SK-N-SH treated with all-trans-retinoic acid at 6 μM for 48 hours (cell line): ENCODE results near the gene MYO3B.

Experiments used
- ATAC-seq: fragments of 200-7000 bp; cut with Tn5 transposase; 3 replicates; pipeline ENCODE4 v1.9.1; 2020; ENCODE audit warnings: mild to moderate bottlenecking, moderate library complexity
- ARNTL ChIP-seq: fragments of 450-650 bp; formaldehyde crosslinking; IDR thresholded peaks from 2 replicates; pipeline ENCODE4 v1.5.0; 2020; ENCODE audit warnings: low read depth, mild to moderate bottlenecking, moderate library complexity, borderline replicate concordance
- BACH2 ChIP-seq: fragments of 250-450 bp; sonication (Bioruptor Pico); IDR thresholded peaks from 2 replicates; pipeline ENCODE4 v1.9.0; 2021; ENCODE audit warnings: mild to moderate bottlenecking, borderline replicate concordance
- CREB5 ChIP-seq: fragments of 250-450 bp; sonication (Bioruptor Pico); IDR thresholded peaks from 2 replicates; pipeline ENCODE4 v1.5.1; 2020; ENCODE audit warnings: low read depth, mild to moderate bottlenecking, moderate library complexity
- CSDC2 ChIP-seq: fragments of 250-450 bp; sonication (Bioruptor Pico); IDR thresholded peaks from 2 replicates; pipeline ENCODE4 v1.5.0; 2020; ENCODE audit warnings: mild to moderate bottlenecking, moderate library complexity
- CSRNP3 ChIP-seq: fragments of 250-450 bp; sonication (Bioruptor Pico); IDR thresholded peaks from 2 replicates; pipeline ENCODE4 v1.5.1; 2021; ENCODE audit warnings: mild to moderate bottlenecking, moderate library complexity
- ESRRG ChIP-seq: fragments of 250-450 bp; sonication (Bioruptor Pico); IDR thresholded peaks from 2 replicates; pipeline ENCODE4 v1.6.1; 2021; ENCODE audit warnings: mild to moderate bottlenecking
- GLIS3 ChIP-seq: fragments of 250-450 bp; sonication (Bioruptor Pico); IDR thresholded peaks from 2 replicates; pipeline ENCODE4 v1.5.0; 2020; ENCODE audit warnings: mild to moderate bottlenecking, moderate library complexity
- ISL1 ChIP-seq: fragments of 250-450 bp; sonication (Bioruptor Pico); IDR thresholded peaks from 2 replicates; pipeline ENCODE4 v2.1.2; 2022; ENCODE audit warnings: mild to moderate bottlenecking, moderate library complexity
- OSR1 ChIP-seq: fragments of 250-450 bp; sonication (Bioruptor Pico); IDR thresholded peaks from 2 replicates; pipeline ENCODE4 v1.8.0; 2022; ENCODE audit warnings: moderate library complexity, mild to moderate bottlenecking, inconsistent platforms
- PATZ1 ChIP-seq: fragments of 250-450 bp; sonication (Bioruptor Pico); IDR thresholded peaks from 2 replicates; pipeline ENCODE4 v1.8.0; 2020; ENCODE audit warnings: mild to moderate bottlenecking, moderate library complexity, borderline replicate concordance
- POU6F1 ChIP-seq: fragments of 250-450 bp; sonication (Bioruptor Pico); IDR thresholded peaks from 2 replicates; pipeline ENCODE4 v1.8.0; 2021; ENCODE audit warnings: low read depth, mild to moderate bottlenecking, moderate library complexity, borderline replicate concordance
- PPARA ChIP-seq: fragments of 250-450 bp; sonication (Bioruptor Pico); IDR thresholded peaks from 2 replicates; pipeline ENCODE4 v1.5.0; 2020; ENCODE audit warnings: mild to moderate bottlenecking, borderline replicate concordance
- SNAI2 ChIP-seq: fragments of 250-450 bp; sonication (Bioruptor Pico); IDR thresholded peaks from 2 replicates; pipeline ENCODE4 v1.5.0; 2020; ENCODE audit warnings: mild to moderate bottlenecking, moderate library complexity
- TCF4 ChIP-seq: fragments of 250-450 bp; sonication (Bioruptor Pico); IDR thresholded peaks from 2 replicates; pipeline ENCODE4 v1.8.0; 2021; ENCODE audit warnings: mild to moderate bottlenecking, moderate library complexity, borderline replicate concordance
- TOX ChIP-seq: fragments of 250-450 bp; sonication (Bioruptor Pico); IDR thresholded peaks from 2 replicates; pipeline ENCODE4 v1.8.0; 2021; ENCODE audit warnings: mild to moderate bottlenecking, moderate library complexity, borderline replicate concordance
- TSHZ2 ChIP-seq: fragments of 250-450 bp; sonication (Bioruptor Pico); IDR thresholded peaks from 2 replicates; pipeline ENCODE4 v1.5.0; 2020; ENCODE audit warnings: mild to moderate bottlenecking, moderate library complexity
- ZC3H10 ChIP-seq: fragments of 250-450 bp; sonication (Bioruptor Pico); IDR thresholded peaks from 2 replicates; pipeline ENCODE4 v1.5.1; 2021; ENCODE audit warnings: mild to moderate bottlenecking, moderate library complexity
- ZFP3 ChIP-seq: fragments of 250-450 bp; sonication (Bioruptor Pico); IDR thresholded peaks from 2 replicates; pipeline ENCODE4 v1.5.0; 2020; ENCODE audit warnings: mild to moderate bottlenecking, moderate library complexity
- ZFP30 ChIP-seq: fragments of 450-650 bp; formaldehyde crosslinking; IDR thresholded peaks from 2 replicates; pipeline ENCODE4 v1.5.0; 2022; ENCODE audit warnings: mild to moderate bottlenecking, moderate library complexity
- ZNF565 ChIP-seq: fragments of 450-650 bp; formaldehyde crosslinking; conservative IDR thresholded peaks from 2 replicates; pipeline ENCODE4 v1.5.0; 2020; ENCODE audit warnings: low read depth, mild to moderate bottlenecking, moderate library complexity
- ZNF70 ChIP-seq: fragments of 450-650 bp; formaldehyde crosslinking; IDR thresholded peaks from 2 replicates; pipeline ENCODE4 v1.5.0; 2020; ENCODE audit warnings: mild to moderate bottlenecking, moderate library complexity
- ZNF8 ChIP-seq: fragments of 450-650 bp; formaldehyde crosslinking; IDR thresholded peaks from 2 replicates; pipeline ENCODE4 v1.5.0; 2020; ENCODE audit warnings: mild to moderate bottlenecking, moderate library complexity

Gene MYO3B

GRCh38 chr2:170485254-170486026 lies 307.5 kb downstream of the MYO3B start:
- no peak for TF ChIP-seq PATZ1 (CRISPR knock-in tag)
- TF ChIP-seq CREB5 (CRISPR knock-in tag) = no peak
- TF ChIP-seq BACH2 (CRISPR knock-in tag) = no peak
- TF ChIP-seq TSHZ2 = no peak
- TF ChIP-seq CSRNP3 (CRISPR knock-in tag) = no peak
- TF ChIP-seq OSR1 (CRISPR knock-in tag) = no peak
- TF ChIP-seq ISL1 (CRISPR knock-in tag) = no peak
- no peak for TF ChIP-seq ZC3H10 (CRISPR knock-in tag)
- no peak for TF ChIP-seq ZNF8 (CRISPR knock-in tag)
- TF ChIP-seq PPARA (CRISPR knock-in tag) = no peak
- TF ChIP-seq POU6F1 (CRISPR knock-in tag) = no peak
- no peak for TF ChIP-seq ESRRG (CRISPR knock-in tag)
- TF ChIP-seq TCF4 (CRISPR knock-in tag) = no peak
- TF ChIP-seq ZNF565 (CRISPR knock-in tag) = no peak
- no peak for TF ChIP-seq ZNF70 (CRISPR knock-in tag)
- TF ChIP-seq ZFP30 (CRISPR knock-in tag) = no peak
- TF ChIP-seq GLIS3 (CRISPR knock-in tag) = no peak
- TF ChIP-seq ARNTL = no peak
- TF ChIP-seq ZFP3 (CRISPR knock-in tag) = no peak
- no peak for TF ChIP-seq TOX (CRISPR knock-in tag)
- ATAC-seq = no peak

- no peak for ATAC-seq
- TF ChIP-seq CSRNP3 (CRISPR knock-in tag) (no peak), TCF4 (CRISPR knock-in tag) (no peak), ZNF8 (CRISPR knock-in tag) (no peak), ZNF70 (CRISPR knock-in tag) (no peak), PATZ1 (CRISPR knock-in tag) (no peak), OSR1 (CRISPR knock-in tag) (no peak), BACH2 (CRISPR knock-in tag) (no peak), TSHZ2 (no peak), GLIS3 (CRISPR knock-in tag) (no peak), ZNF565 (CRISPR knock-in tag) (no peak), ARNTL (no peak), ESRRG (CRISPR knock-in tag) (no peak), SNAI2 (no peak), CSDC2 (no peak), ISL1 (CRISPR knock-in tag) (no peak), ZC3H10 (CRISPR knock-in tag) (no peak), TOX (CRISPR knock-in tag) (no peak)
- TF ChIP-seq, all 23 proteins: peak for 0
These were observed 308.8 kb downstream of the MYO3B start for GRCh38 chr2:170486730-170487129.
